ENCODE data around the gene IPO11. TPM values are rescaled to one million over a fixed set of nuclear protein-coding genes. Genes with fewer than 3 reads are reported as not detected.
A peak's percentile ranks its signal among the peaks of the same experiment; 100 is the strongest.

IPO11 gene
- total and polyA plus RNA-seq, 2 of the 13 experiments (the other 11 are each of a cell fraction or from before 2014, with no cell fraction given) = 13.9 to 24.4 TPM

- TF ChIP-seq ZNF350 (CRISPR knock-in tag; IDR thresholded peaks at IDR 0.05; ENCODE audit: borderline replicate concordance, low read depth) (peak; percentile 90), ZNF331 (CRISPR knock-in tag; IDR thresholded peaks at IDR 0.05) (peak; percentile 73), PRDM15 (CRISPR knock-in tag; IDR thresholded peaks at IDR 0.05) (peak; percentile 60; the same call in 1 of the 2 replicates), MEIS2 (CRISPR knock-in tag; IDR thresholded peaks at IDR 0.05) (no peak; the same call in 1 of the 2 replicates), ZNF615 (CRISPR knock-in tag; IDR thresholded peaks at IDR 0.05; ENCODE audit: borderline replicate concordance) (peak; percentile 46; the same call in 1 of the 2 replicates), NKX3-1 (CRISPR knock-in tag; IDR thresholded peaks at IDR 0.05) (0 out of 2 replicates have a peak, but pooled peaks have one; percentile 70), RBM22 (optimal IDR thresholded peaks at IDR 0.05; ENCODE audit: low read length) (no peak), SAFB2 (CRISPR knock-in tag; IDR thresholded peaks at IDR 0.05; ENCODE audit: borderline replicate concordance, low read depth) (peak; percentile 80; the same call in 1 of the 2 replicates), RARA (CRISPR knock-in tag; IDR thresholded peaks at IDR 0.05) (no peak; the same call in 1 of the 2 replicates), ZNF883 (CRISPR knock-in tag; IDR thresholded peaks at IDR 0.05; ENCODE audit: not compliant biosample characterization) (peak; percentile 80), TBL1XR1 (IDR thresholded peaks at IDR 0.05; ENCODE audit: borderline replicate concordance, low read length, partially characterized antibody) (no peak), MXI1 (IDR thresholded peaks at IDR 0.05; ENCODE audit: borderline replicate concordance, low read depth, low read length) (peak; percentile 99), ZBTB7B (CRISPR knock-in tag; IDR thresholded peaks at IDR 0.05) (peak; percentile 65; the same call in 1 of the 2 replicates), NR2F2 (IDR thresholded peaks at IDR 0.05; ENCODE audit: borderline replicate concordance, low read depth) (no peak; the same call in 1 of the 2 replicates), NR2F6 (IDR thresholded peaks at IDR 0.05) (no peak), NR2F6 (CRISPR knock-in tag; IDR thresholded peaks at IDR 0.05) (peak; percentile 67; the same call in 1 of the 2 replicates), FOXA1 (IDR thresholded peaks at IDR 0.05) (no peak), FOXA1 (CRISPR knock-in tag; IDR thresholded peaks at IDR 0.05) (no peak)
- TF ChIP-seq, protein P1, sequence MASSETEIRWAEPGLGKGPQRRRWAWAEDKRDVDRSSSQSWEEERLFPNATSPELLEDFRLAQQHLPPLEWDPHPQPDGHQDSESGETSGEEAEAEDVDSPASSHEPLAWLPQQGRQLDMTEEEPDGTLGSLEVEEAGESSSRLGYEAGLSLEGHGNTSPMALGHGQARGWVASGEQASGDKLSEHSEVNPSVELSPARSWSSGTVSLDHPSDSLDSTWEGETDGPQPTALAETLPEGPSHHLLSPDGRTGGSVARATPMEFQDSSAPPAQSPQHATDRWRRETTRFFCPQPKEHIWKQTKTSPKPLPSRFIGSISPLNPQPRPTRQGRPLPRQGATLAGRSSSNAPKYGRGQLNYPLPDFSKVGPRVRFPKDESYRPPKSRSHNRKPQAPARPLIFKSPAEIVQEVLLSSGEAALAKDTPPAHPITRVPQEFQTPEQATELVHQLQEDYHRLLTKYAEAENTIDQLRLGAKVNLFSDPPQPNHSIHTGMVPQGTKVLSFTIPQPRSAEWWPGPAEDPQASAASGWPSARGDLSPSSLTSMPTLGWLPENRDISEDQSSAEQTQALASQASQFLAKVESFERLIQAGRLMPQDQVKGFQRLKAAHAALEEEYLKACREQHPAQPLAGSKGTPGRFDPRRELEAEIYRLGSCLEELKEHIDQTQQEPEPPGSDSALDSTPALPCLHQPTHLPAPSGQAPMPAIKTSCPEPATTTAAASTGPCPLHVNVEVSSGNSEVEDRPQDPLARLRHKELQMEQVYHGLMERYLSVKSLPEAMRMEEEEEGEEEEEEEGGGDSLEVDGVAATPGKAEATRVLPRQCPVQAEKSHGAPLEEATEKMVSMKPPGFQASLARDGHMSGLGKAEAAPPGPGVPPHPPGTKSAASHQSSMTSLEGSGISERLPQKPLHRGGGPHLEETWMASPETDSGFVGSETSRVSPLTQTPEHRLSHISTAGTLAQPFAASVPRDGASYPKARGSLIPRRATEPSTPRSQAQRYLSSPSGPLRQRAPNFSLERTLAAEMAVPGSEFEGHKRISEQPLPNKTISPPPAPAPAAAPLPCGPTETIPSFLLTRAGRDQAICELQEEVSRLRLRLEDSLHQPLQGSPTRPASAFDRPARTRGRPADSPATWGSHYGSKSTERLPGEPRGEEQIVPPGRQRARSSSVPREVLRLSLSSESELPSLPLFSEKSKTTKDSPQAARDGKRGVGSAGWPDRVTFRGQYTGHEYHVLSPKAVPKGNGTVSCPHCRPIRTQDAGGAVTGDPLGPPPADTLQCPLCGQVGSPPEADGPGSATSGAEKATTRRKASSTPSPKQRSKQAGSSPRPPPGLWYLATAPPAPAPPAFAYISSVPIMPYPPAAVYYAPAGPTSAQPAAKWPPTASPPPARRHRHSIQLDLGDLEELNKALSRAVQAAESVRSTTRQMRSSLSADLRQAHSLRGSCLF (CRISPR knock-in tag; IDR thresholded peaks at IDR 0.05; ENCODE audit: borderline replicate concordance) = 0 out of 2 replicates have a peak, but pooled peaks have one; percentile 55
- TF ChIP-seq, protein P2, sequence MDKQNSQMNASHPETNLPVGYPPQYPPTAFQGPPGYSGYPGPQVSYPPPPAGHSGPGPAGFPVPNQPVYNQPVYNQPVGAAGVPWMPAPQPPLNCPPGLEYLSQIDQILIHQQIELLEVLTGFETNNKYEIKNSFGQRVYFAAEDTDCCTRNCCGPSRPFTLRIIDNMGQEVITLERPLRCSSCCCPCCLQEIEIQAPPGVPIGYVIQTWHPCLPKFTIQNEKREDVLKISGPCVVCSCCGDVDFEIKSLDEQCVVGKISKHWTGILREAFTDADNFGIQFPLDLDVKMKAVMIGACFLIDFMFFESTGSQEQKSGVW (CRISPR knock-in tag; IDR thresholded peaks at IDR 0.05; ENCODE audit: borderline replicate concordance) = peak; percentile 84; the same call in 1 of the 2 replicates
These were observed 8.9 kb upstream of the IPO11 start, which contains the start of gene DIMT1 (continued) for GRCh38 chr5:62403411-62404250.

Data from HepG2 (cell line).